Neural progenitor cell (in vitro differentiated cells): Measurements from ENCODE around the gene SLC25A20. TPM values are rescaled to one million over a fixed set of nuclear protein-coding genes. Genes with fewer than 3 reads are reported as not detected.

ENCODE experiments used
- DNase-seq: peaks from one replicate; pipeline ENCODE4 v3.0.0-alpha.2; 2016; ENCODE audit warnings: low spot score
- H2AFZ ChIP-seq: fragments of 200-600 bp; sonication (generic); replicated peaks from 2 replicates; pipeline ENCODE4 v1.6.1; 2016; ENCODE audit warnings: antibody characterized with exemption
- H3F3A ChIP-seq: fragments of 200-600 bp; sonication (generic); 2 replicates; pipeline ENCODE4 v1.6.1; 2016; ENCODE audit warnings: antibody characterized with exemption, low read depth
- H3K27ac ChIP-seq: fragments of 200-600 bp; sonication (generic); 2 replicates; pipeline ENCODE4 v1.5.1; 2016; ENCODE audit warnings: mild to moderate bottlenecking
- H3K27me3 ChIP-seq: fragments of 200-600 bp; sonication (generic); 2 replicates; pipeline ENCODE4 v1.6.1; 2016; ENCODE audit warnings: mild to moderate bottlenecking, moderate library complexity
- H3K36me3 ChIP-seq: fragments of 200-600 bp; sonication (generic); 2 replicates; pipeline ENCODE4 v1.5.1; 2016
- H3K4me1 ChIP-seq: fragments of 200-600 bp; sonication (generic); 2 replicates; pipeline ENCODE4 v1.6.1; 2016; ENCODE audit warnings: mixed run types
- H3K4me2 ChIP-seq: fragments of 200-600 bp; sonication (generic); 2 replicates; pipeline ENCODE4 v1.6.1; 2016
- H3K4me3 ChIP-seq: fragments of 200-600 bp; sonication (generic); 2 replicates; pipeline ENCODE4 v1.5.1; 2016
- H3K79me2 ChIP-seq: fragments of 200-600 bp; sonication (generic); 2 replicates; pipeline ENCODE4 v1.6.1; 2016; ENCODE audit warnings: low read depth
- H3K9ac ChIP-seq: fragments of 200-600 bp; sonication (generic); 2 replicates; pipeline ENCODE4 v1.6.1; 2016
- H3K9me3 ChIP-seq: fragments of 200-600 bp; sonication (generic); 2 replicates; pipeline ENCODE4 v1.5.1; 2016; ENCODE audit warnings: low read depth
- H4K20me1 ChIP-seq: fragments of 200-600 bp; sonication (generic); 2 replicates; pipeline ENCODE4 v1.6.1; 2016; ENCODE audit warnings: low read depth
- H3K27ac Mint-ChIP-seq: 3 replicates; pipeline ENCODE4 v1.8.0; 2021; ENCODE audit warnings: mixed read lengths
- H3K27me3 Mint-ChIP-seq: 2 replicates; pipeline ENCODE4 v1.8.0; 2022; ENCODE audit warnings: low read depth, mild to moderate bottlenecking, inconsistent platforms, moderate library complexity, mixed read lengths; ENCODE audit not compliant: insufficient read depth
- H3K36me3 Mint-ChIP-seq: 3 replicates; pipeline ENCODE4 v1.8.0; 2021; ENCODE audit warnings: mixed read lengths
- H3K4me1 Mint-ChIP-seq: 3 replicates; pipeline ENCODE4 v1.8.0; 2021; ENCODE audit warnings: mixed read lengths
- H3K4me3 Mint-ChIP-seq: 3 replicates; pipeline ENCODE4 v1.8.0; 2021; ENCODE audit warnings: mild to moderate bottlenecking, moderate library complexity, mixed read lengths
- H3K9me3 Mint-ChIP-seq: 3 replicates; pipeline ENCODE4 v1.8.0; 2020; ENCODE audit warnings: mixed read lengths
- EZH2 ChIP-seq: fragments of 200-600 bp; sonication (generic); IDR thresholded peaks from 2 replicates; pipeline ENCODE4 v1.6.1; 2017; ENCODE audit warnings: antibody characterized with exemption, mild to moderate bottlenecking, moderate library complexity
- EZH2phosphoT487 ChIP-seq: fragments of 200-600 bp; sonication (generic); IDR thresholded peaks from 2 replicates; pipeline ENCODE4 v1.6.1; 2017; ENCODE audit warnings: antibody characterized with exemption
- total RNA-seq: library from RNA; depleted of rRNA; stranded (reverse); fragments of >200 nt; gene quantifications from 2 replicates; pipeline ENCODE4 v1.2.3, GENCODE V29; 2015; ENCODE audit warnings: low replicate concordance
- TF ChIP-seq, protein P1 (sequence below): fragments of 200-600 bp; sonication (generic); IDR thresholded peaks from 2 replicates; pipeline ENCODE4 v1.5.1; 2017; ENCODE audit warnings: antibody characterized with exemption, mild to moderate bottlenecking

Gene SLC25A20
- total RNA-seq, 1 donor from 2014 or later: 12.5 TPM

DNA sequence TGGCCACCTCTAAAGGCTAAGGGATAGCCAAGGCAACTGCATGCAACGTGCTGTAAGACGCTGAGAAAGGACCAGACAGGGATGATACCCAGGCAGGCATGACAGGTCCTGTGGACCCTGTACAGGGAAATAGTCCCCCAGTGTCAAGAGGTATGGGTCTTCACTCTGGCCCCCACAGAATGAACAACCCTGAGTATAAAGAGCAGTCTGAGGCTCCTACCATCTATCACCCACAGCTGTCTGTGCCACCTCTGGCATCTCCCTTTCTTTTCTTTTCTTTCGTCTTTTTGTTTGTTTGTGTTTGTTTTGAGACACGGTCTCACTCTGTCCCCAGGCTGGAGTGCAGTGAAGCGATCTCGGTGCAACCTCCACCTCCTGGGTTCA lies 18.7 kb downstream of the SLC25A20 start:
- TF ChIP-seq EZH2 (no peak), EZH2phosphoT487 (no peak)
- TF ChIP-seq, protein P1, sequence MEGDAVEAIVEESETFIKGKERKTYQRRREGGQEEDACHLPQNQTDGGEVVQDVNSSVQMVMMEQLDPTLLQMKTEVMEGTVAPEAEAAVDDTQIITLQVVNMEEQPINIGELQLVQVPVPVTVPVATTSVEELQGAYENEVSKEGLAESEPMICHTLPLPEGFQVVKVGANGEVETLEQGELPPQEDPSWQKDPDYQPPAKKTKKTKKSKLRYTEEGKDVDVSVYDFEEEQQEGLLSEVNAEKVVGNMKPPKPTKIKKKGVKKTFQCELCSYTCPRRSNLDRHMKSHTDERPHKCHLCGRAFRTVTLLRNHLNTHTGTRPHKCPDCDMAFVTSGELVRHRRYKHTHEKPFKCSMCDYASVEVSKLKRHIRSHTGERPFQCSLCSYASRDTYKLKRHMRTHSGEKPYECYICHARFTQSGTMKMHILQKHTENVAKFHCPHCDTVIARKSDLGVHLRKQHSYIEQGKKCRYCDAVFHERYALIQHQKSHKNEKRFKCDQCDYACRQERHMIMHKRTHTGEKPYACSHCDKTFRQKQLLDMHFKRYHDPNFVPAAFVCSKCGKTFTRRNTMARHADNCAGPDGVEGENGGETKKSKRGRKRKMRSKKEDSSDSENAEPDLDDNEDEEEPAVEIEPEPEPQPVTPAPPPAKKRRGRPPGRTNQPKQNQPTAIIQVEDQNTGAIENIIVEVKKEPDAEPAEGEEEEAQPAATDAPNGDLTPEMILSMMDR: no peak
- no peak overlapping the region for H3K27ac Mint-ChIP-seq
- H3K9me3 Mint-ChIP-seq: no peaks in the 10 kb centered on the region

DNA sequence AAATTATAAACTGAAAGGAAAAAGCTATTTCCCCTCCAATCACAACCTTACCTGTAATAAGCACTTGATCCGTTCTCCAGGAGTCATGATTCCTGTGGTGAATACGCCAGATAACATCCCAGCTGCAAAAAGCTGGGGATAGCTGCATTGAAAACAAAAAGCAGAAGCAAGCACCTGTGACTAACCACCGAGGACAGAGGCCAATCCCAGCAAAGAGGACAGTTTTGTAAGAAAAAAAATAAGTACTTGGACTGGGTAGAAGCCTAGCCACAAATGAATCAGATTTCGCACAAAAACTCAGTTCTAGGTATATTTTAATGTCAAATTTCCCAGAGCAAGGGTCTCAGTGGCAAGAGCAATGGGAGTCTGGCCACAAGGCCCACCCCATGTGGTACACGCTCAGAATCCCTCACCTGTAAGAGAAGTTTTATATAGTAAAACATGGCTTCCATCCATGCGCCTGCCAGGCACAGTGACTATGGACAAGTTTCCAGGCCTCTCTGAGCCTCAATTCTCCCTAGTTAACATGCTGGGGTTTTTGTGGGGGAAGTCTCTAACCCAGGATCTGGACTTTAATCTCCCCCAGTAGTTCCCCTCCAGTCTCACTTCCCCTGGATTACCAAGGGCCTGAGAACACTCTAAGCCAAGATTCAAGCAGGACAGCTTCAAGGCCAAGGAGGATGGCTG lies 19.2 kb downstream of the SLC25A20 start:
- H3K4me2 ChIP-seq: no peak overlapping the region
- no peak overlapping the region for H3K4me3 ChIP-seq
- no peak overlapping the region for H3K9ac ChIP-seq
- TF ChIP-seq, protein P1: no peak
- TF ChIP-seq EZH2: no peak
- TF ChIP-seq EZH2phosphoT487: no peak
- Mint-ChIP-seq H3K4me1 (no peaks in the 10 kb centered on the region), H3K27ac (no peak overlapping the region), H3K9me3 (no peaks in the 10 kb centered on the region), H3K27me3 (peaks cover 2% of the 10 kb centered on the region), H3K36me3 (no peaks in the 10 kb centered on the region), H3K4me3 (no peak overlapping the region)
- H3K9me3 ChIP-seq: no peaks in the 10 kb centered on the region
- no peaks in the 10 kb centered on the region for H3F3A ChIP-seq
- no peak overlapping the region for H3K27ac ChIP-seq
- no peaks in the 10 kb centered on the region for H3K27me3 ChIP-seq
- H3K79me2 ChIP-seq: no peaks in the 10 kb centered on the region
- H3K4me1 ChIP-seq: no peaks in the 10 kb centered on the region
- no peak overlapping the region for H2AFZ ChIP-seq
- no peak for DNase-seq
- no peaks in the 10 kb centered on the region for H4K20me1 ChIP-seq
- no peaks in the 10 kb centered on the region for H3K36me3 ChIP-seq

More for the DNA sequence above, 18.7 kb downstream of the SLC25A20 start:
- H2AFZ ChIP-seq: no peak overlapping the region
- Mint-ChIP-seq H3K27me3 (peaks cover 2% of the 10 kb centered on the region), H3K4me3 (no peak overlapping the region), H3K4me1 (no peaks in the 10 kb centered on the region), H3K36me3 (no peaks in the 10 kb centered on the region)
- H3F3A ChIP-seq: no peaks in the 10 kb centered on the region
- DNase-seq: no peak
- no peaks in the 10 kb centered on the region for H3K4me1 ChIP-seq
- H3K4me2 ChIP-seq: no peak overlapping the region
- no peak overlapping the region for H3K27ac ChIP-seq
- H3K4me3 ChIP-seq: no peak overlapping the region
- no peaks in the 10 kb centered on the region for H4K20me1 ChIP-seq
- no peaks in the 10 kb centered on the region for H3K36me3 ChIP-seq
- no peak overlapping the region for H3K9ac ChIP-seq
- H3K79me2 ChIP-seq: no peaks in the 10 kb centered on the region
- no peaks in the 10 kb centered on the region for H3K9me3 ChIP-seq
- H3K27me3 ChIP-seq: no peaks in the 10 kb centered on the region

DNA sequence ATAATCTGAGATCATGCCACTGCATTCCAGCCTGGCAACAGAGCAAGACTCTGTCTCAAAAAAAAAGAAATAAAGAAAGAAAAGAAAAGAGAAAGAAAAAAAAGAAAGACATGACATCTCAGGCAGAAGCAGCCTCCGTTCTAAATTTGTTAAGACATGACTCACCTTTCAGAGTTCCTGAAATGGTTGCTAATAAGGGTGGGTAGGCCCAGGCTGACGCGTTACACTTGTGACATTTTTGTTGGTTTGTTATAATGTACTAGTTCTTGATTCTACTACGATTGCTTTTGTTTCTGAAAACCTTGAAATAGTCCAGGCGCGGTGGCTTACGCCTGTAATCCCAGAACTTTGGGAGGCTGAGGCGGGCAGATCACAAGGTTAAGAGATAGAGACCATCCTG lies 21.0 kb downstream of the SLC25A20 start:
- Mint-ChIP-seq H3K4me1 (no peaks in the 10 kb centered on the region), H3K27ac (no peak overlapping the region), H3K36me3 (no peaks in the 10 kb centered on the region), H3K4me3 (no peak overlapping the region), H3K9me3 (no peaks in the 10 kb centered on the region), H3K27me3 (peaks cover 2% of the 10 kb centered on the region)
- H3K4me2 ChIP-seq: no peak overlapping the region
- no peak for DNase-seq
- no peak overlapping the region for H3K27ac ChIP-seq
- H3F3A ChIP-seq: no peaks in the 10 kb centered on the region
- no peaks in the 10 kb centered on the region for H3K9me3 ChIP-seq
- no peak overlapping the region for H3K4me3 ChIP-seq
- no peaks in the 10 kb centered on the region for H3K79me2 ChIP-seq
- no peaks in the 10 kb centered on the region for H4K20me1 ChIP-seq
- no peak overlapping the region for H2AFZ ChIP-seq
- no peaks in the 10 kb centered on the region for H3K4me1 ChIP-seq
- TF ChIP-seq EZH2phosphoT487 (no peak), EZH2 (no peak)
- TF ChIP-seq, protein P1: no peak
- H3K27me3 ChIP-seq: no peaks in the 10 kb centered on the region
- no peak overlapping the region for H3K9ac ChIP-seq
- H3K36me3 ChIP-seq: no peaks in the 10 kb centered on the region
